ENCODE measurements around the gene IFT81. TPM values are rescaled to one million over a fixed set of nuclear protein-coding genes. Genes with fewer than 3 reads are reported as not detected.

The IFT81 gene
- total RNA-seq, 1 experiment from 2014 or later: 9.0 TPM

GRCh38 chr12:110201995-110202394 lies 77.8 kb downstream of the IFT81 start:
- ChIA-PET POLR2A (no interaction called here), RAD21 (ENCODE audit: low non-redundant PET in 1 of 2, low total read pairs in 2 of 2, uncharacterized antibody in 2 of 2, unreplicated experiment in 2 of 2) (no interaction called here), CTCF (no interaction called here)
- no peaks in the 10 kb centered on the region for H3K79me2 ChIP-seq (ENCODE audit: insufficient read depth, low read length)
- H2AFZ ChIP-seq (ENCODE audit: low read depth, low read length, poor library complexity, severe bottlenecking): no peak overlapping the region
- no peak overlapping the region for H3K9ac ChIP-seq (ENCODE audit: low read length)
- H3K4me1 ChIP-seq (ENCODE audit: control insufficient read depth in 1 of 2, insufficient read depth in 2 of 2, low read length in 2 of 2): peaks cover 0 to 14% of the 10 kb centered on the region in 2 experiments; a peak in 2 of 4 replicates
- ATAC-seq (no peak), DNase-seq (ENCODE audit: low read depth, low spot score) (no peak)
- intact Hi-C loops (cut with micrococcal nuclease): no loop called here
- peaks cover 0 to 4% of the 10 kb centered on the region in 2 experiments; a peak in 1 of 4 replicates for H3K36me3 ChIP-seq (ENCODE audit: control insufficient read depth in 1 of 2, insufficient read depth in 2 of 2, low read length in 2 of 2)
- H3K27ac ChIP-seq (ENCODE audit: low read depth, low read length): no peak overlapping the region
- H3K4me2 ChIP-seq (ENCODE audit: low read length): no peak overlapping the region
- no peak for TF ChIP-seq CBX3 (IDR thresholded peaks at IDR 0.05; ENCODE audit: low read depth)
- no peak for TF ChIP-seq SP1 (IDR thresholded peaks at IDR 0.05; ENCODE audit: low read depth)
- TF ChIP-seq MAX (IDR thresholded peaks at IDR 0.05): no peak
- TF ChIP-seq REST (IDR thresholded peaks at IDR 0.05; ENCODE audit: low read depth): no peak
- no peak for TF ChIP-seq ELF1 (IDR thresholded peaks at IDR 0.05; ENCODE audit: borderline replicate concordance, low read depth)
- no peak for TF ChIP-seq EZH2phosphoT487 (IDR thresholded peaks at IDR 0.05; ENCODE audit: borderline replicate concordance)
- TF ChIP-seq SRF (IDR thresholded peaks at IDR 0.05; ENCODE audit: low read depth): no peak
- no peak for TF ChIP-seq ZNF274 (IDR thresholded peaks at IDR 0.05; ENCODE audit: low read depth, low read length)
- TF ChIP-seq ZFX (IDR thresholded peaks at IDR 0.05): no peak
- TF ChIP-seq, protein P1, sequence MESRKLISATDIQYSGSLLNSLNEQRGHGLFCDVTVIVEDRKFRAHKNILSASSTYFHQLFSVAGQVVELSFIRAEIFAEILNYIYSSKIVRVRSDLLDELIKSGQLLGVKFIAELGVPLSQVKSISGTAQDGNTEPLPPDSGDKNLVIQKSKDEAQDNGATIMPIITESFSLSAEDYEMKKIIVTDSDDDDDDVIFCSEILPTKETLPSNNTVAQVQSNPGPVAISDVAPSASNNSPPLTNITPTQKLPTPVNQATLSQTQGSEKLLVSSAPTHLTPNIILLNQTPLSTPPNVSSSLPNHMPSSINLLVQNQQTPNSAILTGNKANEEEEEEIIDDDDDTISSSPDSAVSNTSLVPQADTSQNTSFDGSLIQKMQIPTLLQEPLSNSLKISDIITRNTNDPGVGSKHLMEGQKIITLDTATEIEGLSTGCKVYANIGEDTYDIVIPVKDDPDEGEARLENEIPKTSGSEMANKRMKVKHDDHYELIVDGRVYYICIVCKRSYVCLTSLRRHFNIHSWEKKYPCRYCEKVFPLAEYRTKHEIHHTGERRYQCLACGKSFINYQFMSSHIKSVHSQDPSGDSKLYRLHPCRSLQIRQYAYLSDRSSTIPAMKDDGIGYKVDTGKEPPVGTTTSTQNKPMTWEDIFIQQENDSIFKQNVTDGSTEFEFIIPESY (IDR thresholded peaks at IDR 0.05; ENCODE audit: extremely low read depth, insufficient replicate concordance, low read length): no peak
- no peak for TF ChIP-seq CTCF (IDR thresholded peaks at IDR 0.05 in 2 of 3, conservative IDR thresholded peaks at IDR 0.05 in 1 of 3; ENCODE audit: borderline replicate concordance in 1 of 3, insufficient read depth in 1 of 3, low read depth in 2 of 3, low read length in 2 of 3)
- no peak for TF ChIP-seq RAD21 (IDR thresholded peaks at IDR 0.05; ENCODE audit: low read depth)
- no peak for TF ChIP-seq CEBPB (IDR thresholded peaks at IDR 0.05; ENCODE audit: low read depth)
- TF ChIP-seq YY1 (IDR thresholded peaks at IDR 0.05; ENCODE audit: extremely low read depth, insufficient replicate concordance, low read depth, low read length): no peak
- no peak for TF ChIP-seq POLR2AphosphoS5 (IDR thresholded peaks at IDR 0.05; ENCODE audit: low read depth, low read length)
- no peak for TF ChIP-seq FOSL1 (IDR thresholded peaks at IDR 0.05; ENCODE audit: low read depth)
- no TSS peak for BruUV-seq (replicated peaks)
- H4K20me1 ChIP-seq (ENCODE audit: insufficient read depth): no peaks in the 10 kb centered on the region
- no peak overlapping the region for H3K4me3 ChIP-seq (replicated peaks in 1 of 2; ENCODE audit: low read depth in 1 of 2, low read length in 2 of 2)
- H3K27me3 ChIP-seq (ENCODE audit: insufficient read depth, low read length): no peaks in the 10 kb centered on the region
- H3K9me2 ChIP-seq (ENCODE audit: insufficient read depth): no peaks in the 10 kb centered on the region
- no peaks in the 10 kb centered on the region for H3K9me3 ChIP-seq (ENCODE audit: control insufficient read depth in 1 of 2, insufficient read depth in 1 of 2, low read depth in 1 of 2, low read length in 2 of 2)

Measured in HCT116 (cell line).